ENCODE results near the gene SORCS2.

GRCh38 chr4:7476820-7477219 lies 284.5 kb downstream of the SORCS2 start:
- TF ChIP-seq YY1 (IDR thresholded peaks at IDR 0.05; ENCODE audit: insufficient read depth, insufficient read length) (no peak), SUZ12 (IDR thresholded peaks at IDR 0.05; ENCODE audit: extremely low read depth, insufficient read depth, insufficient read length) (no peak), ZNF274 (IDR thresholded peaks at IDR 0.05; ENCODE audit: low read depth, low read length) (no peak)
